ENCODE measurements around the gene PARD6G.
A peak's percentile ranks its signal among the peaks of the same experiment; 100 is the strongest.
"Not testable (repeated sequence)": the region's sequence is repeated elsewhere in the genome, so short reads cannot be mapped to it uniquely, and the experiment has no call there.

Gene PARD6G

GRCh38 chr18:80247393-80247841, at the start of gene PARD6G:
TSS of gene PARD6G (minus strand) at chr18:80247514. CDS start at chr18:80247348, 166 bp downstream.
- no peak for DNase-seq

- not testable (repeated sequence) for DNase-seq
These were observed 15.1 kb upstream of the PARD6G start for GRCh38 chr18:80262241-80263033.

GRCh38 chr18:80259610-80260009, 12.3 kb upstream of the PARD6G start:
- no peak for DNase-seq

- DNase-seq: no peak
These were observed 11.3 kb upstream of the PARD6G start for GRCh38 chr18:80258640-80259039.

GRCh38 chr18:80257579-80258543, 10.5 kb upstream of the PARD6G start:
- DNase-seq: not testable (repeated sequence)

GRCh38 chr18:80254971-80255500, 7.7 kb upstream of the PARD6G start:
- DNase-seq: no peak

- DNase-seq: peak; percentile 18
These were observed 6.7 kb upstream of the PARD6G start for GRCh38 chr18:80253871-80254492.

- DNase-seq: no peak
These were observed 5.9 kb upstream of the PARD6G start for GRCh38 chr18:80253236-80253635.

GRCh38 chr18:80252136-80252535, 4.8 kb upstream of the PARD6G start:
- no peak for DNase-seq

- DNase-seq: no peak
These were observed 4.4 kb upstream of the PARD6G start for GRCh38 chr18:80251700-80252099.

- DNase-seq: no peak
These were observed 3.5 kb upstream of the PARD6G start for GRCh38 chr18:80250740-80251364.

GRCh38 chr18:80249217-80250093, 2.1 kb upstream of the PARD6G start:
- DNase-seq: no peak

GRCh38 chr18:80246445-80247392, 595 bp downstream of the PARD6G start:
- DNase-seq: no peak

GRCh38 chr18:80245781-80246444, 1.4 kb downstream of the PARD6G start:
- DNase-seq: no peak

- DNase-seq: no peak
These were observed 2.2 kb downstream of the PARD6G start for GRCh38 chr18:80244956-80245730.

- no peak for DNase-seq
These were observed 3.1 kb downstream of the PARD6G start for GRCh38 chr18:80244167-80244566.

GRCh38 chr18:80243204-80243603, 4.1 kb downstream of the PARD6G start:
- DNase-seq: no peak

GRCh38 chr18:80241919-80242777, 5.2 kb downstream of the PARD6G start:
- DNase-seq: no peak
